Ovary (tissue), 9 donors: ENCODE data around the gene PCGF3. TPM values are rescaled to one million over a fixed set of nuclear protein-coding genes. Genes with fewer than 3 reads are reported as not detected.
A peak's percentile ranks its signal among the peaks of the same experiment; 100 is the strongest.

Experiments used
- DNase-seq, 5 donors: peaks; one replicate each; pipeline ENCODE4 v3.0.0-alpha.2; 2019 to 2020
- H3K27ac ChIP-seq, 2 donors: fragments of 200-600 bp; one replicate each; pipeline versions ENCODE4 v1.5.1 to v1.8.0; 2019 to 2022
- H3K27me3 ChIP-seq: fragments of 200-600 bp; one replicate; pipeline ENCODE4 v1.8.0; 2022
- H3K36me3 ChIP-seq: fragments of 200-600 bp; sonication (generic); one replicate; pipeline ENCODE4 v1.5.1; 2019
- H3K4me1 ChIP-seq: one replicate; pipeline ENCODE4 v1.8.1; 2013; ENCODE audit warnings: mild to moderate bottlenecking, moderate library complexity; ENCODE audit not compliant: insufficient read depth
- H3K4me3 ChIP-seq: fragments of 200-600 bp; sonication (generic); one replicate; pipeline ENCODE4 v1.5.1; 2017
- H3K9me3 ChIP-seq, 2 donors: fragments of 200-600 bp in 1 of 2; sonication (generic) in 1 of 2; one replicate each; pipeline versions ENCODE4 v1.5.1 to v1.8.1; 2013 to 2019; ENCODE audit warnings: mild to moderate bottlenecking in 1 of 2, moderate library complexity in 1 of 2
- EP300 ChIP-seq: sonication (generic); formaldehyde crosslinking; IDR thresholded peaks from one replicate; pipeline ENCODE4 v1.6.1; 2017; ENCODE audit warnings: antibody characterized with exemption
- POLR2A ChIP-seq: fragments of 450-650 bp; IDR thresholded peaks from one replicate; pipeline ENCODE4 v1.6.1; 2017; ENCODE audit warnings: antibody characterized with exemption, mild to moderate bottlenecking, moderate library complexity
- WGBS, 3 donors: extraction: QIAGEN DNeasy Blood & Tissue Kit in 1 of 3; methylation state at CpG; one replicate each; pipeline versions ENCODE4 v1.1.5 to v1.1.7; 2013 to 2017; 5-methylcytosine and 5-hydroxymethylcytosine counted together
- intact Hi-C, 4 donors: fragments of 100-400 bp; cut with DNase I; formaldehyde crosslinking; loops; one replicate each; pipeline versions ENCODE4 v1.11.0 to v1.15.1; 2022 to 2023
- polyA plus RNA-seq, 2 donors: library from polyadenylated mRNA; stranded (reverse); fragments of 200-250 nt in 1 of 2; fragments of 350-450 nt in 1 of 2; fragmentation: Illumina TruSeq in 1 of 2; extraction: RNeasy Lipid Tissue Mini Kit (QIAGEN cat#74804) in 1 of 2; gene quantifications; one replicate each; pipeline ENCODE4 v1.2.3, GENCODE V29; 2013 to 2014
- total RNA-seq, 7 donors: library from RNA; depleted of rRNA in 2 of 7; stranded (reverse); fragments of >200 nt in 2 of 7; fragmentation: NEBNext Ultra II Directional in 3 of 7; extraction: Animal tissue kit (Norgen Biotek cat#: 25700) in 3 of 7; gene quantifications; one replicate each; pipeline versions ENCODE4 v1.1.0 to v1.2.4, GENCODE V29; 2016 to 2023
- TF ChIP-seq, protein P1 (sequence below), 3 donors: fragments of 450-650 bp in 2 of 3; fragments of 200-600 bp in 1 of 3; IDR thresholded peaks; one replicate each; pipeline versions ENCODE4 v1.5.1 to v1.8.0; 2016 to 2022; ENCODE audit warnings: antibody characterized with exemption in 3 of 3, mild to moderate bottlenecking in 1 of 3
- donor health status: DM: no; HTN: no; CAD: no; lungs with moderate emphysema.
- donor health status: DM: no; HTN: no; CAD: no.
- donor health status: Bipolar disorder and iron deficiency.
- donor health status: DM: yes; HTN: yes; CAD: no.
- donor health status: DM: no; HTN: no; CAD: no.
- donor health status: DM: yes; HTN: yes; CAD: no.

Gene PCGF3
- total and polyA plus RNA-seq, 9 donors = 21.7 to 51.2 (median 45.3) TPM

DNA sequence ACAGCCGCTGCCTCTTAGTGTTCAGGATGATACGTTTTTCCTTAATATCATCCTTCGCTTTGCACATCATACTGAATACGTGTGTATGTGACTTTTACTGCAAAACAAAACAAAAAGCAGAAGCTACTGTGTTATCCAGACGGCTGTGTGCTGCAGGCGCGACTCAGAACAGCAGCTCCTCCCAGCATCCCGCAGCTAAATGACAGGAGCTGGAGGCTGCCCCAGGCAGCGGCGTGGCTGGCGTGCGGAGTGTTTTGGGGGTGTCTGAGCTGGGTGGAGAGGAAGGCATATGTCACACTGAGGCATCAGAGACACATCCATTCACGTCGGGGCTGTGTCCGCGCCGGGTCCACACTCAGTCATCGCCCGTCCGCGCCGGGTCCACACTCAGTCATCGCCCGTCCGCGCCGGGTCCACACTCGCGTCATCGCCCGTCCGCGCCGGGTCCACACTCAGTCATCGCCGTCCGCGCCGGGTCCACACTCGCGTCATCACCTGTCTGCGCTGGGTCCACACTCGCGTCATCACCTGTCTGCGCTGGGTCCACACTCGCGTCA, 16.6 kb downstream of the PCGF3 start:
- Histone ChIP-seq H3K27me3 (no peaks in the 10 kb centered on the region), H3K4me1 (peaks cover 42% of the 10 kb centered on the region), H3K27ac (peak overlapping the region in 1 of 2 donors; percentile 62), H3K9me3 (no peaks in the 10 kb centered on the region), H3K36me3 (no peaks in the 10 kb centered on the region), H3K4me3 (no peak overlapping the region)
- no peak for DNase-seq
- 72 to 81% (median 73%) methylated on average over 46 to 47 of the region's 47 CpGs for WGBS, 3 donors
- intact Hi-C loops = no loop called here
- TF ChIP-seq, protein P1, sequence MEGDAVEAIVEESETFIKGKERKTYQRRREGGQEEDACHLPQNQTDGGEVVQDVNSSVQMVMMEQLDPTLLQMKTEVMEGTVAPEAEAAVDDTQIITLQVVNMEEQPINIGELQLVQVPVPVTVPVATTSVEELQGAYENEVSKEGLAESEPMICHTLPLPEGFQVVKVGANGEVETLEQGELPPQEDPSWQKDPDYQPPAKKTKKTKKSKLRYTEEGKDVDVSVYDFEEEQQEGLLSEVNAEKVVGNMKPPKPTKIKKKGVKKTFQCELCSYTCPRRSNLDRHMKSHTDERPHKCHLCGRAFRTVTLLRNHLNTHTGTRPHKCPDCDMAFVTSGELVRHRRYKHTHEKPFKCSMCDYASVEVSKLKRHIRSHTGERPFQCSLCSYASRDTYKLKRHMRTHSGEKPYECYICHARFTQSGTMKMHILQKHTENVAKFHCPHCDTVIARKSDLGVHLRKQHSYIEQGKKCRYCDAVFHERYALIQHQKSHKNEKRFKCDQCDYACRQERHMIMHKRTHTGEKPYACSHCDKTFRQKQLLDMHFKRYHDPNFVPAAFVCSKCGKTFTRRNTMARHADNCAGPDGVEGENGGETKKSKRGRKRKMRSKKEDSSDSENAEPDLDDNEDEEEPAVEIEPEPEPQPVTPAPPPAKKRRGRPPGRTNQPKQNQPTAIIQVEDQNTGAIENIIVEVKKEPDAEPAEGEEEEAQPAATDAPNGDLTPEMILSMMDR (IDR thresholded peaks at IDR 0.05) = no peak
- TF ChIP-seq EP300 = no peak
- no peak for TF ChIP-seq POLR2A

DNA sequence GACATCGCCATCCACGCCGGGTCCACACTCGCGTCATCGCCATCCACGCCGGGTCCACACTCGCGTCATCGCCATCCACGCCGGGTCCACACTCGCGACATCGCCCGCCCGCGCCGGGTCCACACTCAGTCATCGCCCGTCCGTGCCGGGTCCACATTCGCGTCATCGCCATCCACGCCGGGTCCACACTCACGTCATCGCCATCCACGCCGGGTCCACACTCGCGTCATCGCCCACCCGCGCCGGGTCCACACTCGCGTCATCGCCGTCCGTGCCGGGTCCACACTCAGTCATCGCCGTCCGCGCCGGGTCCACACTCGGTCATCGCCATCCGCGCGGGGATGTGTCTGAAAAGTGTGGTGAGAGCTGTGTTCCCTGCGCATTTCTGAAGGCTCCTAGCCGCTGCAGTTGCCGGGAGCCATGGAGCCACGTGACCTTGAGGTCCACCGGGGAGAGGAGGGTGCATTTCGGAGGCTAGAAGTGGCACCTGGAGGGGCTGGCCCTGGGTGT, 17.3 kb downstream of the PCGF3 start:
- WGBS, 3 donors = 91 to 96% (median 92%) methylated on average over 61 of the region's 61 CpGs

DNA sequence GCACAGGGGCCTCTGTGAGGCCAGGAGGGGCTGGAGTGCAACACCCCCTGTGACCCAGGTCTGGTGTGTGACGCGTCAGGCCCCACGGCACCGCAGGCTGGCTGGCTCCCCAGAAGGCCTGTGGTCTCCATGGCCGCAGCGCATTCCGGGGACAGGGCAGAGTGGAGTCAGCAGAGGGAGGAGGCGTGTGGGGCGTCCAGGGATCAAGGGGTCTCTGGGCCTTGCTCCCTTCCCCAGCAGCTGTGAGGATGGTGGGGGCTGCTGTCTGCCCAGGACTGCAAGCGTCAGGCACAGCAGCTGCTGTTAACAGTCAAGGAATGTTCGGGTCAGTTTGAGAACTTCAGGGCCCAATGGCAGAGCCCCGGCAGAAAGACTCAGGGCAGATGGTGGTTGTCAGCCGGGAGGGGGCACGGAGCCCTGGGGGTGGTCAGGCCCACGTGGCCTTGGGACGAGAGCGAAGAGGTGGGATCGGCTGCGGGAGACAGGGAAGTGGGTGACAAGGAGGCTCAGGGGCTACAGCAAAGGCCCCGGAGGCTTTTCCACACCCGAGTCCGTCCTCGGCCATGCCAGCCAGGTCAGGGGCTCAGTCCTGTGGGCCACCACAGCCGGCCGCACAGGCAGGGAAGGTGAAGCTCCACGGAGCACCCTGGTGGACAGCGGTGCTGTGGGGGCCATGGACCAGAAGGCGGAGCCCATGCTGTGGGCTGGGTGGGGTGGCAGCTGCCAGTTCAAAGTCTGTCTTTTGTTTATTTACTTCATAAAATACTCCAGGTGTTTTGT, 18.3 kb downstream of the PCGF3 start:
- peaks cover 41% of the 10 kb centered on the region for H3K4me1 ChIP-seq
- peak; percentile 45 to 81 (median 69) for DNase-seq
- TF ChIP-seq POLR2A = no peak
- TF ChIP-seq EP300 = no peak
- TF ChIP-seq, protein P1 (IDR thresholded peaks at IDR 0.05) = no peak
- H3K36me3 ChIP-seq = no peaks in the 10 kb centered on the region
- no peaks in the 10 kb centered on the region for H3K27me3 ChIP-seq
- no peaks in the 10 kb centered on the region for H3K9me3 ChIP-seq
- H3K27ac ChIP-seq = peak overlapping the region; percentile 40 to 75
- H3K4me3 ChIP-seq = no peak overlapping the region
- 23 to 63% (median 28%) methylated on average over 28 of the region's 28 CpGs for WGBS, 3 donors
- intact Hi-C loops = no loop called here

More for the DNA sequence above, 17.3 kb downstream of the PCGF3 start:
- Histone ChIP-seq H3K27ac (peak overlapping the region in 1 of 2 donors; percentile 75), H3K9me3 (no peaks in the 10 kb centered on the region), H3K27me3 (no peaks in the 10 kb centered on the region), H3K4me3 (no peak overlapping the region), H3K4me1 (peaks cover 42% of the 10 kb centered on the region), H3K36me3 (no peaks in the 10 kb centered on the region)
- peak in 1 of 5 donors; percentile 47 for DNase-seq
- TF ChIP-seq POLR2A (no peak), EP300 (no peak)
- TF ChIP-seq, protein P1 (IDR thresholded peaks at IDR 0.05) = no peak
- intact Hi-C loops = no loop called here

DNA sequence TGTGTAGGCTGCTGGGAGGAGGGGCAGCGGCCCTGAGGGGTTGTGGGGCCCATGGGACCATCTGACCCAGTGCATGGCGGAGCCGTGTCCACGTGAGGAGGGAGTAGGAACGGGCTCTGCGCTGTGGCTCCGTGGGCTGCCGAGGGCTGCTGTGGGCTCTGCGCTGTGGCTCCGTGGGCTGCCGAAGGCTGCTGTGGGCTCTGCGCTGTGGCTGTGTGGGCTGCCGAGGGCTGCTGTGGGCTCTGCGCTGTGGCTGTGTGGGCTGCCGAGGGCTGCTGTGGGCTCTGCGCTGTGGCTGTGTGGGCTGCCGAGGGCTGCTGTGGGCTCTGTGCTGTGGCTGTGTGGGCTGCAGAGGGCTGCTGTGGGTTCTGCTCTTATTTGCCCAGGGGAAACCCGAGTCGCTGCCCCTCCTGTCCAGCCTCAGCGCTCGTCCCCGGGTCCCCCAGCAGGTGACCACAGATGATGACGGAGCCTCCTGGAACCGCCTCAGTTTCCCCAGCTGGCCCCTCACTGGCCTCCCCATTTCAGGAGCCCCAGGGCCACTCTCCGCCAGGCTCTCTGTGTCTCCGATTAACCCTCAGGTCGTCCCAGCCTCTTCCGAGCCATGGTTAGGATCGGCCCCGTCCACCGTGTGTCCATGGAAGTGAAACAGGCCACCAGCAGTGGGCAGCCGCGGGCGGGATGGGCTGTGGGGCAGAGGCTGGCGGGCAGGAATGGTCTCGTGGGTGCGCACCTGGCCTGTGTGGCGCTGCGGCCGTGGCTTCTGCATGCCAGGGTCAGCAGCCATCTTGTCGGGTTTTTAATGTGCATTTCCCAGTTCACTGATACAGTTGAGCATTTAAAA, 20.0 kb downstream of the PCGF3 start:
- intact Hi-C loops = no loop called here
- Histone ChIP-seq H3K27me3 (no peaks in the 10 kb centered on the region), H3K27ac (peak overlapping the region; percentile 64 to 74), H3K36me3 (no peaks in the 10 kb centered on the region), H3K9me3 (no peaks in the 10 kb centered on the region), H3K4me1 (peaks cover 38% of the 10 kb centered on the region), H3K4me3 (no peak overlapping the region)
- DNase-seq = peak in 2 of 5 donors; percentile 28 to 46
- WGBS, 3 donors = 71 to 78% (median 73%) methylated on average over 41 of the region's 41 CpGs
- TF ChIP-seq EP300 (no peak), POLR2A (no peak)
- TF ChIP-seq, protein P1 (IDR thresholded peaks at IDR 0.05) = no peak
